GM23338 (cell line): ENCODE results near the gene ROR1. TPM values are rescaled to one million over a fixed set of nuclear protein-coding genes. Genes with fewer than 3 reads are reported as not detected.

Experiments
- ATAC-seq: fragments of 200-7000 bp; cut with Tn5 transposase; 3 replicates; pipeline ENCODE4 v1.9.1; 2020
- DNase-seq: peaks from one replicate; pipeline ENCODE4 v3.0.0-alpha.2; 2015; ENCODE audit warnings: low spot score
- H2AFZ ChIP-seq: fragments of 200-600 bp; sonication (generic); 2 replicates; pipeline ENCODE4 v1.8.0; 2016; ENCODE audit warnings: antibody characterized with exemption, mild to moderate bottlenecking, moderate library complexity
- H3F3A ChIP-seq: fragments of 200-600 bp; sonication (generic); replicated peaks from 2 replicates; pipeline ENCODE4 v1.8.0; 2017; ENCODE audit warnings: antibody characterized with exemption, mixed run types, low read depth
- H3K27ac ChIP-seq: fragments of 200-600 bp; sonication (generic); 2 replicates; pipeline ENCODE4 v1.6.1; 2016; ENCODE audit warnings: low read depth
- H3K27me3 ChIP-seq: fragments of 200-600 bp; sonication (generic); 2 replicates; pipeline ENCODE4 v1.8.0; 2016; ENCODE audit warnings: mild to moderate bottlenecking, mixed run types, moderate library complexity; ENCODE audit not compliant: insufficient read depth
- H3K36me3 ChIP-seq: fragments of 200-600 bp; sonication (generic); 2 replicates; pipeline ENCODE4 v1.8.0; 2016; ENCODE audit warnings: mild to moderate bottlenecking; ENCODE audit not compliant: insufficient read depth
- H3K4me1 ChIP-seq: fragments of 200-600 bp; sonication (generic); 2 replicates; pipeline ENCODE4 v1.8.0; 2016; ENCODE audit warnings: mild to moderate bottlenecking, moderate library complexity; ENCODE audit not compliant: insufficient read depth
- H3K4me2 ChIP-seq: fragments of 200-600 bp; sonication (generic); 2 replicates; pipeline ENCODE4 v1.7.1; 2017; ENCODE audit warnings: mixed run types
- H3K4me3 ChIP-seq: fragments of 200-600 bp; sonication (generic); 2 replicates; pipeline ENCODE4 v1.6.1; 2016; ENCODE audit warnings: mixed run types
- H3K79me2 ChIP-seq: fragments of 200-600 bp; sonication (generic); replicated peaks from 2 replicates; pipeline ENCODE4 v1.8.0; 2017; ENCODE audit warnings: mild to moderate bottlenecking; ENCODE audit not compliant: insufficient read depth
- H3K9me2 ChIP-seq: fragments of 200-600 bp; sonication (generic); 2 replicates; pipeline ENCODE4 v1.8.0; 2017; ENCODE audit not compliant: insufficient read depth
- H4K20me1 ChIP-seq: fragments of 200-600 bp; sonication (generic); replicated peaks from 2 replicates; pipeline ENCODE4 v1.8.0; 2017; ENCODE audit warnings: mild to moderate bottlenecking; ENCODE audit not compliant: insufficient read depth
- H3K27ac Mint-ChIP-seq: 2 replicates; pipeline ENCODE4 v1.8.0; 2020; ENCODE audit warnings: inconsistent platforms, mild to moderate bottlenecking, moderate library complexity, mixed read lengths
- H3K27me3 Mint-ChIP-seq: 3 replicates; pipeline ENCODE4 v1.8.0; 2022; ENCODE audit warnings: low read depth, mild to moderate bottlenecking, moderate library complexity, mixed read lengths, inconsistent platforms; ENCODE audit not compliant: insufficient read depth, poor library complexity
- H3K36me3 Mint-ChIP-seq: 3 replicates; pipeline ENCODE4 v1.8.0; 2021; ENCODE audit warnings: low read depth, mild to moderate bottlenecking, inconsistent platforms, moderate library complexity, mixed read lengths
- H3K4me1 Mint-ChIP-seq: 3 replicates; pipeline ENCODE4 v1.8.0; 2020; ENCODE audit warnings: mild to moderate bottlenecking, inconsistent platforms, mixed read lengths
- H3K4me3 Mint-ChIP-seq: 3 replicates; pipeline ENCODE4 v1.8.0; 2021; ENCODE audit warnings: moderate library complexity, mild to moderate bottlenecking, inconsistent platforms, mixed read lengths
- H3K9me3 Mint-ChIP-seq: 3 replicates; pipeline ENCODE4 v1.8.0; 2020; ENCODE audit warnings: moderate library complexity, mild to moderate bottlenecking, inconsistent platforms, mixed read lengths
- CREB1 ChIP-seq: fragments of 250-450 bp; sonication (Bioruptor Pico); IDR thresholded peaks from 2 replicates; pipeline ENCODE4 v1.5.0; 2020; ENCODE audit warnings: low read depth, mild to moderate bottlenecking, moderate library complexity
- EZH2 ChIP-seq: fragments of 200-600 bp; sonication (generic); IDR thresholded peaks from one replicate; pipeline ENCODE4 v1.8.0; 2017; ENCODE audit warnings: antibody characterized with exemption, mild to moderate bottlenecking, low read depth; ENCODE audit not compliant: unreplicated experiment
- EZH2phosphoT487 ChIP-seq: fragments of 200-600 bp; sonication (generic); IDR thresholded peaks from one replicate; pipeline ENCODE4 v1.8.1; 2018; ENCODE audit warnings: antibody characterized with exemption; ENCODE audit not compliant: unreplicated experiment
- JUNB ChIP-seq: IDR thresholded peaks from one replicate; pipeline ENCODE4 v1.6.1; 2016; ENCODE audit warnings: antibody characterized with exemption; ENCODE audit not compliant: unreplicated experiment
- NANOG ChIP-seq: IDR thresholded peaks from 2 replicates; pipeline ENCODE4 v1.6.1; 2016; ENCODE audit warnings: antibody characterized with exemption, borderline replicate concordance
- POLR2AphosphoS5 ChIP-seq: IDR thresholded peaks from 2 replicates; pipeline ENCODE4 v1.6.1; 2016; ENCODE audit warnings: antibody characterized with exemption, low read depth
- STAT1 ChIP-seq: IDR thresholded peaks from one replicate; pipeline ENCODE4 v1.6.1; 2016; ENCODE audit warnings: antibody characterized with exemption; ENCODE audit not compliant: unreplicated experiment
- ZNF114 ChIP-seq: fragments of 250-450 bp; sonication (Bioruptor Pico); IDR thresholded peaks from 2 replicates; pipeline ENCODE4 v1.5.0; 2020; ENCODE audit warnings: mild to moderate bottlenecking, moderate library complexity
- ZNF331 ChIP-seq: fragments of 250-450 bp; sonication (Bioruptor Pico); IDR thresholded peaks from 2 replicates; pipeline ENCODE4 v1.5.0; 2020; ENCODE audit warnings: low read depth, mild to moderate bottlenecking, moderate library complexity
- polyA plus RNA-seq: library from polyadenylated mRNA; unstranded; fragments of >200 nt; fragmentation: Nextera tagmentation; extraction: Ambion mirVana; gene quantifications from 2 replicates; pipeline ENCODE4 v1.2.1, GENCODE V29; 2016
- total RNA-seq: library from RNA; depleted of rRNA; stranded (reverse); fragments of >200 nt; shearing (Covaris generic); gene quantifications from 2 replicates; pipeline ENCODE4 v1.2.3, GENCODE V29; 2014
- TF ChIP-seq, protein P1 (sequence below): IDR thresholded peaks from 2 replicates; pipeline ENCODE4 v1.6.1; 2016; ENCODE audit warnings: antibody characterized with exemption
- TF ChIP-seq, protein P2 (sequence below), 2 experiments: fragments of 200-600 bp in 1 of 2; sonication (generic) in 1 of 2; conservative IDR thresholded peaks; 2 replicates each; pipeline versions ENCODE4 v1.5.1 to v1.6.1; 2016 to 2017; ENCODE audit warnings: antibody characterized with exemption in 2 of 2, low read depth in 2 of 2, mild to moderate bottlenecking in 2 of 2, moderate library complexity in 1 of 2
- TF ChIP-seq, protein P3 (sequence below): fragments of 250-450 bp; sonication (Bioruptor Pico); IDR thresholded peaks from 2 replicates; pipeline ENCODE4 v1.5.0; 2020; ENCODE audit warnings: mild to moderate bottlenecking, moderate library complexity
- TF ChIP-seq, protein P4 (sequence below): IDR thresholded peaks from one replicate; pipeline ENCODE4 v1.6.1; 2018; ENCODE audit warnings: antibody characterized with exemption; ENCODE audit not compliant: unreplicated experiment

The ROR1 gene
- total and polyA plus RNA-seq, 2 experiments from 2014 or later: 59.7 to 96.0 TPM

DNA sequence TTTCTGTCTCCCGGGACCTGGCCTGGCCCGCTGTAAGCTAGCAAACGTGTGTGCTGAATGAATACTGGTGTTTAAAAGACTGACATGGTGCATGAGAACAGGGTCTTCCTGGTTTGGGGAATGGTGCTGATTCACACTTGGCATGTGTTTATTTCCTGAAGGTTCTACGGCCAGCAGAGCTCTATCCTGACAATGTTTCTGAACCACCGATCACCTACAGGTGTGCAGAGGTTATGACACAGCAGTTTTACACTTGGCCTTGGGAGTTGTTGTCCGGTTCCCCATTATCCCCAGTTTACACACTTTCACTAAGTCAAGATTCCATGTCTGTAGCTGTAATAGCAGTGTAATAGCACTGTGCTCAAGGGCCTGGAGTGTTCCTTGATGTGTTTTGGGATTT, 127.3 kb downstream of the ROR1 start:
- H3K4me1 Mint-ChIP-seq: peaks cover 60% of the 10 kb centered on the region
- H3K79me2 ChIP-seq: peaks cover 97% of the 10 kb centered on the region
- peak overlapping the region; percentile 49; the same call in 1 of the 2 replicates for H3K27ac Mint-ChIP-seq

More for the DNA sequence above, 127.3 kb downstream of the ROR1 start:
- H3F3A ChIP-seq: no peaks in the 10 kb centered on the region; the same call in 1 of the 2 replicates
- no peaks in the 10 kb centered on the region for H3K36me3 Mint-ChIP-seq
- H3K4me2 ChIP-seq: no peak overlapping the region
- DNase-seq (no peak), ATAC-seq (no peak)
- peaks cover 10% of the 10 kb centered on the region for H3K27me3 Mint-ChIP-seq
- no peaks in the 10 kb centered on the region for H3K9me2 ChIP-seq
- peaks cover 36% of the 10 kb centered on the region for H3K4me1 ChIP-seq
- H3K4me3 ChIP-seq: no peak overlapping the region
- no peaks in the 10 kb centered on the region for H3K36me3 ChIP-seq
- no peaks in the 10 kb centered on the region for H3K9me3 Mint-ChIP-seq
- H3K27me3 ChIP-seq: no peaks in the 10 kb centered on the region
- H3K4me3 Mint-ChIP-seq: no peak overlapping the region
- no peak overlapping the region for H3K27ac ChIP-seq
- TF ChIP-seq, protein P1, sequence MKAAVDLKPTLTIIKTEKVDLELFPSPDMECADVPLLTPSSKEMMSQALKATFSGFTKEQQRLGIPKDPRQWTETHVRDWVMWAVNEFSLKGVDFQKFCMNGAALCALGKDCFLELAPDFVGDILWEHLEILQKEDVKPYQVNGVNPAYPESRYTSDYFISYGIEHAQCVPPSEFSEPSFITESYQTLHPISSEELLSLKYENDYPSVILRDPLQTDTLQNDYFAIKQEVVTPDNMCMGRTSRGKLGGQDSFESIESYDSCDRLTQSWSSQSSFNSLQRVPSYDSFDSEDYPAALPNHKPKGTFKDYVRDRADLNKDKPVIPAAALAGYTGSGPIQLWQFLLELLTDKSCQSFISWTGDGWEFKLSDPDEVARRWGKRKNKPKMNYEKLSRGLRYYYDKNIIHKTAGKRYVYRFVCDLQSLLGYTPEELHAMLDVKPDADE: no peak
- TF ChIP-seq NANOG (no peak), EZH2phosphoT487 (no peak), JUNB (no peak), STAT1 (no peak), CREB1 (CRISPR knock-in tag) (no peak), POLR2AphosphoS5 (no peak), ZNF331 (no peak), ZNF114 (CRISPR knock-in tag) (no peak), EZH2 (no peak)
- TF ChIP-seq, protein P2, sequence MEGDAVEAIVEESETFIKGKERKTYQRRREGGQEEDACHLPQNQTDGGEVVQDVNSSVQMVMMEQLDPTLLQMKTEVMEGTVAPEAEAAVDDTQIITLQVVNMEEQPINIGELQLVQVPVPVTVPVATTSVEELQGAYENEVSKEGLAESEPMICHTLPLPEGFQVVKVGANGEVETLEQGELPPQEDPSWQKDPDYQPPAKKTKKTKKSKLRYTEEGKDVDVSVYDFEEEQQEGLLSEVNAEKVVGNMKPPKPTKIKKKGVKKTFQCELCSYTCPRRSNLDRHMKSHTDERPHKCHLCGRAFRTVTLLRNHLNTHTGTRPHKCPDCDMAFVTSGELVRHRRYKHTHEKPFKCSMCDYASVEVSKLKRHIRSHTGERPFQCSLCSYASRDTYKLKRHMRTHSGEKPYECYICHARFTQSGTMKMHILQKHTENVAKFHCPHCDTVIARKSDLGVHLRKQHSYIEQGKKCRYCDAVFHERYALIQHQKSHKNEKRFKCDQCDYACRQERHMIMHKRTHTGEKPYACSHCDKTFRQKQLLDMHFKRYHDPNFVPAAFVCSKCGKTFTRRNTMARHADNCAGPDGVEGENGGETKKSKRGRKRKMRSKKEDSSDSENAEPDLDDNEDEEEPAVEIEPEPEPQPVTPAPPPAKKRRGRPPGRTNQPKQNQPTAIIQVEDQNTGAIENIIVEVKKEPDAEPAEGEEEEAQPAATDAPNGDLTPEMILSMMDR (conservative IDR thresholded peaks at IDR 0.05; ENCODE audit: low read depth in 2 of 2): no peak
- TF ChIP-seq, protein P3, sequence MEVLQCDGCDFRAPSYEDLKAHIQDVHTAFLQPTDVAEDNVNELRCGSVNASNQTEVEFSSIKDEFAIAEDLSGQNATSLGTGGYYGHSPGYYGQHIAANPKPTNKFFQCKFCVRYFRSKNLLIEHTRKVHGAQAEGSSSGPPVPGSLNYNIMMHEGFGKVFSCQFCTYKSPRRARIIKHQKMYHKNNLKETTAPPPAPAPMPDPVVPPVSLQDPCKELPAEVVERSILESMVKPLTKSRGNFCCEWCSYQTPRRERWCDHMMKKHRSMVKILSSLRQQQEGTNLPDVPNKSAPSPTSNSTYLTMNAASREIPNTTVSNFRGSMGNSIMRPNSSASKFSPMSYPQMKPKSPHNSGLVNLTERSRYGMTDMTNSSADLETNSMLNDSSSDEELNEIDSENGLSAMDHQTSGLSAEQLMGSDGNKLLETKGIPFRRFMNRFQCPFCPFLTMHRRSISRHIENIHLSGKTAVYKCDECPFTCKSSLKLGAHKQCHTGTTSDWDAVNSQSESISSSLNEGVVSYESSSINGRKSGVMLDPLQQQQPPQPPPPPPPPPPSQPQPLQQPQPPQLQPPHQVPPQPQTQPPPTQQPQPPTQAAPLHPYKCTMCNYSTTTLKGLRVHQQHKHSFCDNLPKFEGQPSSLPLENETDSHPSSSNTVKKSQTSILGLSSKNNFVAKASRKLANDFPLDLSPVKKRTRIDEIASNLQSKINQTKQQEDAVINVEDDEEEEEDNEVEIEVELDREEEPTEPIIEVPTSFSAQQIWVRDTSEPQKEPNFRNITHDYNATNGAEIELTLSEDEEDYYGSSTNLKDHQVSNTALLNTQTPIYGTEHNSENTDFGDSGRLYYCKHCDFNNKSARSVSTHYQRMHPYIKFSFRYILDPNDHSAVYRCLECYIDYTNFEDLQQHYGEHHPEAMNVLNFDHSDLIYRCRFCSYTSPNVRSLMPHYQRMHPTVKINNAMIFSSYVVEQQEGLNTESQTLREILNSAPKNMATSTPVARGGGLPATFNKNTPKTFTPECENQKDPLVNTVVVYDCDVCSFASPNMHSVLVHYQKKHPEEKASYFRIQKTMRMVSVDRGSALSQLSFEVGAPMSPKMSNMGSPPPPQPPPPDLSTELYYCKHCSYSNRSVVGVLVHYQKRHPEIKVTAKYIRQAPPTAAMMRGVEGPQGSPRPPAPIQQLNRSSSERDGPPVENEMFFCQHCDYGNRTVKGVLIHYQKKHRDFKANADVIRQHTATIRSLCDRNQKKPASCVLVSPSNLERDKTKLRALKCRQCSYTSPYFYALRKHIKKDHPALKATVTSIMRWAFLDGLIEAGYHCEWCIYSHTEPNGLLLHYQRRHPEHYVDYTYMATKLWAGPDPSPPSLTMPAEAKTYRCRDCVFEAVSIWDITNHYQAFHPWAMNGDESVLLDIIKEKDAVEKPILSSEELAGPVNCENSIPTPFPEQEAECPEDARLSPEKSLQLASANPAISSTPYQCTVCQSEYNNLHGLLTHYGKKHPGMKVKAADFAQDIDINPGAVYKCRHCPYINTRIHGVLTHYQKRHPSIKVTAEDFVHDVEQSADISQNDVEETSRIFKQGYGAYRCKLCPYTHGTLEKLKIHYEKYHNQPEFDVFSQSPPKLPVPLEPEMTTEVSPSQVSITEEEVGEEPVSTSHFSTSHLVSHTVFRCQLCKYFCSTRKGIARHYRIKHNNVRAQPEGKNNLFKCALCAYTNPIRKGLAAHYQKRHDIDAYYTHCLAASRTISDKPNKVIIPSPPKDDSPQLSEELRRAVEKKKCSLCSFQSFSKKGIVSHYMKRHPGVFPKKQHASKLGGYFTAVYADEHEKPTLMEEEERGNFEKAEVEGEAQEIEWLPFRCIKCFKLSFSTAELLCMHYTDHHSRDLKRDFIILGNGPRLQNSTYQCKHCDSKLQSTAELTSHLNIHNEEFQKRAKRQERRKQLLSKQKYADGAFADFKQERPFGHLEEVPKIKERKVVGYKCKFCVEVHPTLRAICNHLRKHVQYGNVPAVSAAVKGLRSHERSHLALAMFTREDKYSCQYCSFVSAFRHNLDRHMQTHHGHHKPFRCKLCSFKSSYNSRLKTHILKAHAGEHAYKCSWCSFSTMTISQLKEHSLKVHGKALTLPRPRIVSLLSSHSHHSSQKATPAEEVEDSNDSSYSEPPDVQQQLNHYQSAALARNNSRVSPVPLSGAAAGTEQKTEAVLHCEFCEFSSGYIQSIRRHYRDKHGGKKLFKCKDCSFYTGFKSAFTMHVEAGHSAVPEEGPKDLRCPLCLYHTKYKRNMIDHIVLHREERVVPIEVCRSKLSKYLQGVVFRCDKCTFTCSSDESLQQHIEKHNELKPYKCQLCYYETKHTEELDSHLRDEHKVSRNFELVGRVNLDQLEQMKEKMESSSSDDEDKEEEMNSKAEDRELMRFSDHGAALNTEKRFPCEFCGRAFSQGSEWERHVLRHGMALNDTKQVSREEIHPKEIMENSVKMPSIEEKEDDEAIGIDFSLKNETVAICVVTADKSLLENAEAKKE: no peak
- TF ChIP-seq, protein P4, sequence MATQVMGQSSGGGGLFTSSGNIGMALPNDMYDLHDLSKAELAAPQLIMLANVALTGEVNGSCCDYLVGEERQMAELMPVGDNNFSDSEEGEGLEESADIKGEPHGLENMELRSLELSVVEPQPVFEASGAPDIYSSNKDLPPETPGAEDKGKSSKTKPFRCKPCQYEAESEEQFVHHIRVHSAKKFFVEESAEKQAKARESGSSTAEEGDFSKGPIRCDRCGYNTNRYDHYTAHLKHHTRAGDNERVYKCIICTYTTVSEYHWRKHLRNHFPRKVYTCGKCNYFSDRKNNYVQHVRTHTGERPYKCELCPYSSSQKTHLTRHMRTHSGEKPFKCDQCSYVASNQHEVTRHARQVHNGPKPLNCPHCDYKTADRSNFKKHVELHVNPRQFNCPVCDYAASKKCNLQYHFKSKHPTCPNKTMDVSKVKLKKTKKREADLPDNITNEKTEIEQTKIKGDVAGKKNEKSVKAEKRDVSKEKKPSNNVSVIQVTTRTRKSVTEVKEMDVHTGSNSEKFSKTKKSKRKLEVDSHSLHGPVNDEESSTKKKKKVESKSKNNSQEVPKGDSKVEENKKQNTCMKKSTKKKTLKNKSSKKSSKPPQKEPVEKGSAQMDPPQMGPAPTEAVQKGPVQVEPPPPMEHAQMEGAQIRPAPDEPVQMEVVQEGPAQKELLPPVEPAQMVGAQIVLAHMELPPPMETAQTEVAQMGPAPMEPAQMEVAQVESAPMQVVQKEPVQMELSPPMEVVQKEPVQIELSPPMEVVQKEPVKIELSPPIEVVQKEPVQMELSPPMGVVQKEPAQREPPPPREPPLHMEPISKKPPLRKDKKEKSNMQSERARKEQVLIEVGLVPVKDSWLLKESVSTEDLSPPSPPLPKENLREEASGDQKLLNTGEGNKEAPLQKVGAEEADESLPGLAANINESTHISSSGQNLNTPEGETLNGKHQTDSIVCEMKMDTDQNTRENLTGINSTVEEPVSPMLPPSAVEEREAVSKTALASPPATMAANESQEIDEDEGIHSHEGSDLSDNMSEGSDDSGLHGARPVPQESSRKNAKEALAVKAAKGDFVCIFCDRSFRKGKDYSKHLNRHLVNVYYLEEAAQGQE: no peak
- no peak overlapping the region for H2AFZ ChIP-seq
- H4K20me1 ChIP-seq: no peaks in the 10 kb centered on the region; the same call in none of the 2 replicates
